GM11168 (cell line): ENCODE data around the gene ATG16L2.

Experiments used
- in situ Hi-C: fragments of 300-500 bp; cut with MboI; formaldehyde crosslinking; loops from one replicate; pipeline ENCODE4 v1.12.0; 2022; ENCODE audit warnings: low sequenced_read_pairs; ENCODE audit not compliant: unreplicated experiment

Gene ATG16L2

DNA sequence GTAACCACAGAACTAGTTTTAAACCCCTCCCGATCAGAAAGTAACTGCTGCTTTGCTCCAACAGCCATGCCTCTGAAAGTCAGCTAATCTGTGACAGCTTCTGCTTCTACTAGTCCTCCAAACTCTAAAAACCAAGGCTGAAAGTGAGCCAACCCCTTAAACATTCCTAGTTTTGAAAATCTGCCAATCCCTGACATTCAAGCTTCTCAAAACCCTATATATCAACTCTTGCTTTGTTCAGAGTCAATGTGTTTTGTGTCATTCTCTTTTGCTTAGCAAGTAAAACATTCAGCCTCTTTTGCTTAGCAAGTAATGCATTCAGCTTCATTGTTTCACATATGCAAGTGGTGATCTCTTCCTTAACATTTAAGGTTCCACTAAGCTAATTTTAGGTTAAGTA lies 56.9 kb downstream of the ATG16L2 start:
- in situ Hi-C loops, result no loop called here

- in situ Hi-C loops, result no loop called here
Observed at GRCh38 chr11:72872012-72872411, 57.8 kb downstream of the ATG16L2 start.

DNA sequence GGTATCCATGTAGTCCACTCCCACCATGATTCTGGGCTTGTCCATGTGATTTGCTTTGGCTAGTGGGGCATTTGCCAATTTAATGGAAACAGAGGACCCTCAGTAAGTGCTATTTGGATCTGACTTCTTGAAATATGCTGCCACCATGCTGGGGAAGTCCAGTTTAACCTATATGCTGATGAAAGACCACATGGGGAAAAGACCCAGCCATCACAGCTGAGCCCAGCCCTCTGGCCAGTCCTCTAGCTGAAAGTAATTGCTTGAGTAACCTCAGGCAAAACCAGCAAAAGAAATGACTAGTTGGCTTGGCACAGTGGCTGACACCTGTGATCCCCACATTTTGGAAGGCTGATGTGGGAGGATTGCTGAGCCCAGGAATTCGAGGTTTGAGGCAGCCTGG lies 61.5 kb downstream of the ATG16L2 start:
- in situ Hi-C loops, result no loop called here

GRCh38 chr11:72876147-72876546 lies 61.9 kb downstream of the ATG16L2 start:
- in situ Hi-C loops, result no loop called here
